ENCODE measurements around the gene CYP2A6.

The CYP2A6 gene

GRCh38 chr19:40807147-40808020 lies 42.9 kb downstream of the CYP2A6 start:
- peak in 1 of 42 donors; percentile 25 for DNase-seq
- intact Hi-C loops (cut with DNase I) = loop anchor here (2.0 kb wide), 1 partner anchor 91 kb away; the partner anchor contains the start of genes COQ8B and ITPKC

GRCh38 chr19:40806423-40807146 lies 43.7 kb downstream of the CYP2A6 start:
- intact Hi-C loops (cut with DNase I) = loop anchor here (2.0 kb wide), 1 partner anchor 90 kb away; the partner anchor contains the start of genes COQ8B and ITPKC

GRCh38 chr19:40805258-40805868 lies 44.9 kb downstream of the CYP2A6 start:
- DNase-seq = no peak
- intact Hi-C loops (cut with DNase I) = no loop called here

More at GRCh38 chr19:40806423-40807146, 43.7 kb downstream of the CYP2A6 start:
- DNase-seq = peak; percentile 81 to 98 (median 93)

- peak in 9 of 42 donors; percentile 26 to 65 (median 46) for DNase-seq
- intact Hi-C loops (cut with DNase I) = no loop called here
Measured at GRCh38 chr19:40804783-40805242, 45.4 kb downstream of the CYP2A6 start.

GRCh38 chr19:40803857-40804782 lies 46.1 kb downstream of the CYP2A6 start:
- intact Hi-C loops (cut with DNase I) = no loop called here
- DNase-seq = no peak

- DNase-seq = no peak
Measured at GRCh38 chr19:40803170-40803856, 46.9 kb downstream of the CYP2A6 start.

GRCh38 chr19:40802300-40803169 lies 47.7 kb downstream of the CYP2A6 start:
- intact Hi-C loops (cut with DNase I) = no loop called here
- DNase-seq = peak in 5 of 42 donors; percentile 25 to 54 (median 37)

More at GRCh38 chr19:40803170-40803856, 46.9 kb downstream of the CYP2A6 start:
- intact Hi-C loops (cut with DNase I) = no loop called here

- intact Hi-C loops (cut with DNase I) = no loop called here
- DNase-seq = peak in 1 of 42 donors; percentile 26
Measured at GRCh38 chr19:40801426-40802299, 48.6 kb downstream of the CYP2A6 start.

- intact Hi-C loops (cut with DNase I) = no loop called here
- DNase-seq = peak in 4 of 42 donors; percentile 22 to 56 (median 36)
Measured at GRCh38 chr19:40800997-40801377, 49.3 kb downstream of the CYP2A6 start.

GRCh38 chr19:40800339-40800996 lies 49.8 kb downstream of the CYP2A6 start:
- peak in 5 of 42 donors; percentile 31 to 61 (median 33) for DNase-seq
- intact Hi-C loops (cut with DNase I) = no loop called here

GRCh38 chr19:40799558-40800338 lies 50.5 kb downstream of the CYP2A6 start:
- peak in 9 of 42 donors; percentile 29 to 58 (median 46) for DNase-seq
- intact Hi-C loops (cut with DNase I) = no loop called here

- intact Hi-C loops (cut with DNase I) = loop anchor here (1.0 kb wide), 1 partner anchor 21 kb away; the partner anchor contains the start of gene RAB4B
- peak; percentile 100 for DNase-seq
Measured at GRCh38 chr19:40798683-40799557, 51.3 kb downstream of the CYP2A6 start, which contains the start of gene EGLN2. Gene EGLN2 (plus strand): TSS chr19:40799191. CDS start chr19:40800573, 1,382 bp downstream.
